Karpas-422 (cell line): Measurements from ENCODE around the gene GFRA1. TPM values are rescaled to one million over a fixed set of nuclear protein-coding genes. Genes with fewer than 3 reads are reported as not detected.

Source experiments
- DNase-seq: peaks from one replicate; pipeline ENCODE4 v3.0.0-alpha.2; 2015
- H2AFZ ChIP-seq: fragments of 200-600 bp; sonication (generic); 2 replicates; pipeline ENCODE4 v1.6.1; 2014; ENCODE audit warnings: antibody characterized with exemption, low read length, mixed read lengths
- H3K27ac ChIP-seq: fragments of 200-600 bp; sonication (generic); 2 replicates; pipeline ENCODE4 v1.5.1; 2014; ENCODE audit warnings: mild to moderate bottlenecking, low read length, moderate library complexity
- H3K27me3 ChIP-seq: fragments of 200-600 bp; sonication (generic); 2 replicates; pipeline ENCODE4 v1.6.1; 2014; ENCODE audit warnings: low read length, mixed read lengths
- H3K36me3 ChIP-seq: fragments of 200-600 bp; sonication (generic); 2 replicates; pipeline ENCODE4 v1.6.1; 2014; ENCODE audit warnings: low read length, mixed read lengths; ENCODE audit not compliant: insufficient read depth
- H3K4me1 ChIP-seq: fragments of 200-600 bp; sonication (generic); 2 replicates; pipeline ENCODE4 v1.6.1; 2014; ENCODE audit warnings: mild to moderate bottlenecking, low read length, mixed read lengths
- H3K4me2 ChIP-seq: fragments of 200-600 bp; sonication (generic); 2 replicates; pipeline ENCODE4 v1.6.1; 2014; ENCODE audit warnings: low read length, low read depth, mild to moderate bottlenecking; ENCODE audit not compliant: poor library complexity, severe bottlenecking
- H3K4me3 ChIP-seq: fragments of 200-600 bp; sonication (generic); 2 replicates; pipeline ENCODE4 v1.5.1; 2014; ENCODE audit warnings: mild to moderate bottlenecking, antibody characterized with exemption, low read length, mixed read lengths
- H3K79me2 ChIP-seq: fragments of 200-600 bp; sonication (generic); 2 replicates; pipeline ENCODE4 v1.6.1; 2014; ENCODE audit warnings: mild to moderate bottlenecking, low read length, mixed read lengths
- H3K9ac ChIP-seq: fragments of 200-600 bp; sonication (generic); 2 replicates; pipeline ENCODE4 v1.6.0; 2014; ENCODE audit warnings: low read length
- H3K9me2 ChIP-seq: fragments of 200-600 bp; sonication (generic), shearing (Covaris generic); replicated peaks from 2 replicates; pipeline ENCODE4 v1.6.0; 2014; ENCODE audit warnings: mild to moderate bottlenecking, low read length, moderate library complexity; ENCODE audit not compliant: insufficient read depth
- H3K9me3 ChIP-seq: fragments of 300-700, 200-600 bp; sonication (generic); 2 replicates; pipeline ENCODE4 v1.6.1; 2014; ENCODE audit warnings: low read length, mixed read lengths
- H4K20me1 ChIP-seq: fragments of 200-600 bp; sonication (generic); 2 replicates; pipeline ENCODE4 v1.6.1; 2014; ENCODE audit warnings: mild to moderate bottlenecking, antibody characterized with exemption, low read length, low read depth; ENCODE audit not compliant: insufficient read depth
- total RNA-seq: library from RNA; depleted of rRNA; stranded (reverse); fragments of >200 nt; shearing (Covaris generic); gene quantifications from 2 replicates; pipeline ENCODE4 v1.2.3, GENCODE V29; 2014; ENCODE audit warnings: low replicate concordance

GFRA1 gene
- total RNA-seq, 1 experiment from 2014 or later = not detected

DNA sequence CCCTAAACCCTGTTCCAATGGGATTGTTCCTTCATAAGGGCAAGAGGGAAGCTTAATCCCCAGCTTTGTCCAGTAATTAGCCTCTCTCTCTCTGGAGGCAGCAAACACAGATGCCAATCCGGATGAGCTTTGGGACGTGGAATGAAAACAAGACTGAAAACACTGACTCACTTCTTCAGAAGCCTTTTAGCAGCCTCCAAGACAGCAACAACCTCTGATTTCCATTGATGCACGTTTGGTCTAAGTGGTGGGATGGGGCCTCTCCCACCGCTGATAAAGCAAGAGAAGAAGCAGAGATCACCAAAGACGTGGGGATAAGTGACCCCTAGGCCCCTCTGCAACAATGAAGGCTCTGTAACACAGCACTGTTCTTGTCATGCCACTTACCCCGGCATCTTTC is 5.8 kb upstream of the GFRA1 start:
- DNase-seq = no peak
- Histone ChIP-seq H3K4me1 (no peaks in the 10 kb centered on the region), H3K79me2 (no peaks in the 10 kb centered on the region), H4K20me1 (no peaks in the 10 kb centered on the region), H3K4me2 (no peak overlapping the region), H3K9me2 (no peaks in the 10 kb centered on the region), H3K9me3 (no peaks in the 10 kb centered on the region), H2AFZ (no peak overlapping the region), H3K27me3 (no peaks in the 10 kb centered on the region), H3K36me3 (no peaks in the 10 kb centered on the region), H3K27ac (no peak overlapping the region), H3K4me3 (no peak overlapping the region), H3K9ac (no peak overlapping the region)

DNA sequence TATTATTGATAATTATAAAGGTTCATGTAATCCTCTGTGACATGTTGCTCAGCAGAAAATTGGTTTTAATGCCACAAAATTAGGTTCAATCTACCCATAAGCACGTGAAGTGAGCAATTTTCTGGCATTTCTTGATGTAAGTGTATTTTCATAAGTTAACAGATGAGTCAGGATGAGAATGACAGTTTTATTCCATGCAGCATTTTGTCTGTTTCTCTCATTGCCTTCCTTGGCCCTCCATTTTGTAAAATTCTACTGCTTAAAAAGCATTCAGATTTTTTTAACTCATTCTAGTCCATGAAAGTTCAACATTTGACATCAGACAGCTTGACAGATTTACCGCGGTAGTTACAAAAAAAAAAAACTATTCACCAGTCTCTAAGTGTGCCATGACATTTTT is 4.0 kb upstream of the GFRA1 start:
- DNase-seq = no peak
- H3K4me1 ChIP-seq = no peaks in the 10 kb centered on the region
- H3K27ac ChIP-seq = no peak overlapping the region
- no peaks in the 10 kb centered on the region for H3K27me3 ChIP-seq
- no peak overlapping the region for H3K4me3 ChIP-seq
- no peaks in the 10 kb centered on the region for H4K20me1 ChIP-seq
- H3K79me2 ChIP-seq = no peaks in the 10 kb centered on the region
- H3K9me3 ChIP-seq = no peaks in the 10 kb centered on the region; the same call in 1 of the 2 replicates
- no peak overlapping the region for H3K4me2 ChIP-seq
- H3K9ac ChIP-seq = no peak overlapping the region
- H3K36me3 ChIP-seq = no peaks in the 10 kb centered on the region
- no peaks in the 10 kb centered on the region for H3K9me2 ChIP-seq
- no peak overlapping the region for H2AFZ ChIP-seq

GRCh38 chr10:116274064-116274904 is 1.3 kb upstream of the GFRA1 start:
- Histone ChIP-seq H3K4me2 (no peak overlapping the region), H3K36me3 (no peaks in the 10 kb centered on the region), H4K20me1 (no peaks in the 10 kb centered on the region), H3K27ac (no peak overlapping the region), H3K9ac (no peak overlapping the region), H3K27me3 (no peaks in the 10 kb centered on the region), H3K4me3 (no peak overlapping the region), H2AFZ (no peak overlapping the region), H3K4me1 (no peaks in the 10 kb centered on the region), H3K79me2 (no peaks in the 10 kb centered on the region), H3K9me2 (no peaks in the 10 kb centered on the region), H3K9me3 (no peaks in the 10 kb centered on the region; the same call in 1 of the 2 replicates)
- no peak for DNase-seq

DNA sequence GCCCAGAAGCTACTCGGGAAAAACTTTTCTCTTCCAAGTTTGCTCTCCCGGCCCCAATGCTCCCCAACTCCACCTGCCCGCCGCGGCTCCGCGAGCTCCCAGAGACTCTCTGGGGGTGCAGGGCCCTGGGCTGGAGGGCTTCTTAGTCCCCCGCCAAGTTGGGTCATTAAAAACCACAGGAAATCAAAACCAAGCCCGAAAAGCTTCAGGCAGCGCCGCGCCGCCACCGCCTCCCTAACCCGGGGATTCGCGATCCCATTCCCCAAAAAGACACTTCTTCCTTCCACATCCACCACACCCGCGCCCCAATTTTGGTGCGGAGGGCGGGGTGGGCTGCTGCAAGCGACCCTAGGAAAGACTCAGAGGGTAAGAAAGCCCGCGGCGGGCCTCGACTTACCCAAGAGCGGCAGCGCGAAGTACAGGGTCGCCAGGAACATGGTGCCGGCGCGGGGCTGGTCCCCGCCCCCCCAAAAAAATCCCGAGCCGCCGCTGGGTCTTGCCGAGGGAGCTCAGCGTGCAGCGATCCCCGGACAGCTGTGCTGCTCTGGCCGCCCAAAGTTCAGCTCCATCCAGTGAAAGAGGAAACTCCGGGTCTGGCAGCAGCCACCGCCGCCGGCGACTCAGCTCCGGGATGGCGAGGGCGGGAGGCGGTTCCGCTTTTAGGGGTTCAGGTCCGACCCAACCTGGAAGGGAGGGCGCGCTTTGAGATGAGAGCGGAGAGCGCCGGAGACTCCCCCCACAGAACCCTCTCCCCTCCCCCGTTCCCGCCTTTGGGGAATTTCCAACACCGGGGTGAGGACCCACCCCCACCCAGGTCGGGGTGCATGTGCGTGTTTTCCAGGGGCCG is 1.2 kb downstream of the GFRA1 start:
- Histone ChIP-seq H3K9ac (no peak overlapping the region), H3K9me3 (no peaks in the 10 kb centered on the region; the same call in 1 of the 2 replicates), H2AFZ (no peak overlapping the region), H3K36me3 (no peaks in the 10 kb centered on the region), H3K4me2 (no peak overlapping the region), H3K4me3 (no peak overlapping the region), H3K4me1 (no peaks in the 10 kb centered on the region), H3K9me2 (no peaks in the 10 kb centered on the region), H4K20me1 (no peaks in the 10 kb centered on the region), H3K79me2 (no peaks in the 10 kb centered on the region), H3K27me3 (no peaks in the 10 kb centered on the region), H3K27ac (no peak overlapping the region)
- DNase-seq = no peak

- Histone ChIP-seq H3K9me3 (no peaks in the 10 kb centered on the region; the same call in 1 of the 2 replicates), H3K4me3 (no peak overlapping the region)
- DNase-seq = no peak
These were observed 2.0 kb downstream of the GFRA1 start for GRCh38 chr10:116270771-116271592.

GRCh38 chr10:116270126-116270770 is 2.8 kb downstream of the GFRA1 start:
- Histone ChIP-seq H3K4me1 (no peaks in the 10 kb centered on the region), H3K4me2 (no peak overlapping the region), H3K9me3 (no peaks in the 10 kb centered on the region; the same call in 1 of the 2 replicates), H3K27ac (no peak overlapping the region), H3K36me3 (no peaks in the 10 kb centered on the region), H3K9me2 (no peaks in the 10 kb centered on the region), H3K9ac (no peak overlapping the region), H3K79me2 (no peaks in the 10 kb centered on the region), H3K4me3 (no peak overlapping the region), H3K27me3 (no peaks in the 10 kb centered on the region), H2AFZ (no peak overlapping the region), H4K20me1 (no peaks in the 10 kb centered on the region)
- DNase-seq = no peak

More at GRCh38 chr10:116270771-116271592, 2.0 kb downstream of the GFRA1 start:
- Histone ChIP-seq H3K9me2 (no peaks in the 10 kb centered on the region), H3K79me2 (no peaks in the 10 kb centered on the region), H3K27ac (no peak overlapping the region), H2AFZ (no peak overlapping the region), H3K36me3 (no peaks in the 10 kb centered on the region), H3K9ac (no peak overlapping the region), H4K20me1 (no peaks in the 10 kb centered on the region), H3K4me1 (no peaks in the 10 kb centered on the region), H3K27me3 (no peaks in the 10 kb centered on the region), H3K4me2 (no peak overlapping the region)

DNA sequence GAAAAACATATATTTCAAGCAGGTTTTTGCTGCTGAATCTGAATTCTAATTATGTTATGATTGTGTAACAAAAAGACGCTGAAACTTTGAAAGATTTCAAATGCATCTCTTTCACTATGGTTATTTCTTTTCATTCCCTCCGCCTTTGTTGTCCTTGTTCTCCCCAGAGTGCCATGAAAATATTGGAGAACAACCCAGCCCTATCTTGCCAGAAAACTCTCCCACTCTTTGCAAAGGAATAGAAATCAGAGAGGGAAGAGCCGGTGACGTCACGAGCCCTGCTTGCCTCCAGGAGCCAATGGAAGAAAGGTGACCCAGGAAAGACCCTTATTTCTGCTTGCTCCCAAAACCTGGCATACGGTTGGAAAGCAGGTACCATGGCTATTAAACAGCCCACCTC is 3.4 kb downstream of the GFRA1 start:
- H4K20me1 ChIP-seq = no peaks in the 10 kb centered on the region
- H3K27me3 ChIP-seq = no peaks in the 10 kb centered on the region
- H3K9me2 ChIP-seq = no peaks in the 10 kb centered on the region
- H3K9me3 ChIP-seq = no peaks in the 10 kb centered on the region; the same call in 1 of the 2 replicates
- no peak for DNase-seq
- no peak overlapping the region for H3K27ac ChIP-seq
- no peaks in the 10 kb centered on the region for H3K4me1 ChIP-seq
- H3K4me2 ChIP-seq = no peak overlapping the region
- no peak overlapping the region for H3K4me3 ChIP-seq
- H3K79me2 ChIP-seq = no peaks in the 10 kb centered on the region
- H3K9ac ChIP-seq = no peak overlapping the region
- no peak overlapping the region for H2AFZ ChIP-seq
- no peaks in the 10 kb centered on the region for H3K36me3 ChIP-seq
